Measurements from ENCODE around the gene NSUN6. TPM values are rescaled to one million over a fixed set of nuclear protein-coding genes. Genes with fewer than 3 reads are reported as not detected.
"Not testable (repeated sequence)": the region's sequence is repeated elsewhere in the genome, so short reads cannot be mapped to it uniquely, and the experiment has no call there.

NSUN6 gene
- total RNA-seq, 3 donors from 2014 or later: 11.8 to 28.4 (median 18.0) TPM

GRCh38 chr10:18571780-18572179, 79.6 kb downstream of the NSUN6 start:
- H3K9me3 ChIP-seq: peaks cover 0 to 3% of the 10 kb centered on the region in 2 donors
- H3K27ac ChIP-seq: no peak overlapping the region

GRCh38 chr10:18571076-18571475, 80.3 kb downstream of the NSUN6 start:
- Histone ChIP-seq H3K9me3 (peaks cover 0 to 8% of the 10 kb centered on the region in 2 donors), H3K4me1 (no peaks in the 10 kb centered on the region), H3K27ac (no peak overlapping the region), H3K36me3 (no peaks in the 10 kb centered on the region), H3K27me3 (no peaks in the 10 kb centered on the region), H3K4me3 (no peak overlapping the region)
- DNase-seq (ENCODE audit: low spot score in 2 of 2): no peak
- TF ChIP-seq POLR2A (IDR thresholded peaks at IDR 0.05) (no peak), POLR2AphosphoS5 (IDR thresholded peaks at IDR 0.05) (no peak)
- TF ChIP-seq, protein P1, sequence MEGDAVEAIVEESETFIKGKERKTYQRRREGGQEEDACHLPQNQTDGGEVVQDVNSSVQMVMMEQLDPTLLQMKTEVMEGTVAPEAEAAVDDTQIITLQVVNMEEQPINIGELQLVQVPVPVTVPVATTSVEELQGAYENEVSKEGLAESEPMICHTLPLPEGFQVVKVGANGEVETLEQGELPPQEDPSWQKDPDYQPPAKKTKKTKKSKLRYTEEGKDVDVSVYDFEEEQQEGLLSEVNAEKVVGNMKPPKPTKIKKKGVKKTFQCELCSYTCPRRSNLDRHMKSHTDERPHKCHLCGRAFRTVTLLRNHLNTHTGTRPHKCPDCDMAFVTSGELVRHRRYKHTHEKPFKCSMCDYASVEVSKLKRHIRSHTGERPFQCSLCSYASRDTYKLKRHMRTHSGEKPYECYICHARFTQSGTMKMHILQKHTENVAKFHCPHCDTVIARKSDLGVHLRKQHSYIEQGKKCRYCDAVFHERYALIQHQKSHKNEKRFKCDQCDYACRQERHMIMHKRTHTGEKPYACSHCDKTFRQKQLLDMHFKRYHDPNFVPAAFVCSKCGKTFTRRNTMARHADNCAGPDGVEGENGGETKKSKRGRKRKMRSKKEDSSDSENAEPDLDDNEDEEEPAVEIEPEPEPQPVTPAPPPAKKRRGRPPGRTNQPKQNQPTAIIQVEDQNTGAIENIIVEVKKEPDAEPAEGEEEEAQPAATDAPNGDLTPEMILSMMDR (IDR thresholded peaks at IDR 0.05): no peak
- intact Hi-C loops (cut with DNase I; ENCODE audit: low total_unique reads): no loop called here

More at GRCh38 chr10:18571780-18572179, 79.6 kb downstream of the NSUN6 start:
- Histone ChIP-seq H3K4me3 (no peak overlapping the region), H3K36me3 (no peaks in the 10 kb centered on the region), H3K27me3 (no peaks in the 10 kb centered on the region), H3K4me1 (no peaks in the 10 kb centered on the region)
- intact Hi-C loops (cut with DNase I; ENCODE audit: low total_unique reads): no loop called here
- no peak for DNase-seq (ENCODE audit: low spot score in 2 of 2)
- TF ChIP-seq, protein P1 (IDR thresholded peaks at IDR 0.05): no peak
- TF ChIP-seq POLR2AphosphoS5 (IDR thresholded peaks at IDR 0.05) (no peak), POLR2A (IDR thresholded peaks at IDR 0.05) (no peak)

DNA sequence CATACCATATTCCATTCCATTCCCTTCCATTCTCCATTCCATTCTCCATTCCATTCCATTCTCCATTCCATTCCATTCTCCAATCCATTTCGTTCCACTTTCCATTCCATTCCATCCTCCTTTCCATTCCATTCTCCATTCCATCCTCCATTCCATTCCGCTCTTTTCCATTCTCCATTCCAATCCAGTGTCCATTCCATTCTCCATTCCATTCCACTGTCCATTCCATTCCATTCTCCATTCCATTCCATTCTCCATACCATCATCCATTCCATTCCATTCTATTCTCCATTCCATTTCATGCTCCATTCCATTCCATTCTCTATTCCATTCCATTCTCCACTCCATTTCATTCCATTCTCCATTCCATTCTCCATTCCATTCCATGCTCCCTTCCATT, 81.0 kb downstream of the NSUN6 start:
- H3K27ac ChIP-seq; DNase-seq (ENCODE audit: low spot score in 2 of 2); H3K4me3 ChIP-seq; H3K27me3 ChIP-seq; H3K9me3 ChIP-seq; H3K4me1 ChIP-seq; intact Hi-C loops (cut with DNase I; ENCODE audit: low total_unique reads); H3K36me3 ChIP-seq: not testable (repeated sequence)

GRCh38 chr10:18567343-18567856, 84.0 kb downstream of the NSUN6 start:
- H3K4me1 ChIP-seq: no peaks in the 10 kb centered on the region
- no peak overlapping the region for H3K4me3 ChIP-seq
- DNase-seq (ENCODE audit: low spot score in 2 of 2): no peak
- intact Hi-C loops (cut with DNase I; ENCODE audit: low total_unique reads): no loop called here
- TF ChIP-seq POLR2AphosphoS5 (IDR thresholded peaks at IDR 0.05): no peak
- no peak for TF ChIP-seq POLR2A (IDR thresholded peaks at IDR 0.05)
- TF ChIP-seq, protein P1 (IDR thresholded peaks at IDR 0.05): no peak
- H3K36me3 ChIP-seq: no peaks in the 10 kb centered on the region
- peaks cover 8 to 21% of the 10 kb centered on the region in 2 donors for H3K9me3 ChIP-seq
- H3K27ac ChIP-seq: no peak overlapping the region
- no peaks in the 10 kb centered on the region for H3K27me3 ChIP-seq

GRCh38 chr10:18566177-18566576, 85.2 kb downstream of the NSUN6 start:
- no peaks in the 10 kb centered on the region for H3K27me3 ChIP-seq
- intact Hi-C loops (cut with DNase I; ENCODE audit: low total_unique reads): no loop called here
- H3K4me1 ChIP-seq: no peaks in the 10 kb centered on the region
- no peak overlapping the region for H3K4me3 ChIP-seq
- no peak overlapping the region for H3K27ac ChIP-seq
- DNase-seq (ENCODE audit: low spot score in 2 of 2): no peak
- TF ChIP-seq, protein P1 (IDR thresholded peaks at IDR 0.05): no peak
- TF ChIP-seq POLR2AphosphoS5 (IDR thresholded peaks at IDR 0.05): no peak
- no peak for TF ChIP-seq POLR2A (IDR thresholded peaks at IDR 0.05)
- no peaks in the 10 kb centered on the region for H3K36me3 ChIP-seq
- peaks cover 13 to 21% of the 10 kb centered on the region in 2 donors for H3K9me3 ChIP-seq

DNA sequence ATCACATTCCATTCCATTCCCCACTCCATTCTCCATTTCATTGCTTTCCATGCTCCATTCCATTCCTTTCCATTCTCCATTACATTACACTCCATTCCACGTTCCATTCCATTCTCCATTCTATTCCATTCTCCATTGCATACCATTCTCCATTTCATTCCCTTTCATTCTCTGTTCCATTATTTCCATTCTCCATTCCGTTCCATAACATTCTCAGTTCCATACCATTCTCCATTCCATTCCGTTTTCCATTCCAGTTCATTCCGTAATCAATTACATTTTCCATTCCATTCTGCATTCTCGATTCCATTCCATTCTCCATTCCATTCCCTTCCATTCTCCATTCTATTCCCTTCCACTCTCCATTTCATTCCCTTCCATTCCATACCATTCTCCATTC, 86.4 kb downstream of the NSUN6 start:
- Histone ChIP-seq H3K27ac (no peak overlapping the region), H3K4me1 (no peaks in the 10 kb centered on the region), H3K9me3 (peaks cover 13 to 21% of the 10 kb centered on the region in 2 donors), H3K4me3 (no peak overlapping the region), H3K36me3 (no peaks in the 10 kb centered on the region), H3K27me3 (no peaks in the 10 kb centered on the region)
- intact Hi-C loops (cut with DNase I; ENCODE audit: low total_unique reads): no loop called here
- TF ChIP-seq POLR2AphosphoS5 (IDR thresholded peaks at IDR 0.05): no peak
- TF ChIP-seq, protein P1 (IDR thresholded peaks at IDR 0.05): no peak
- TF ChIP-seq POLR2A (IDR thresholded peaks at IDR 0.05): no peak
- no peak for DNase-seq (ENCODE audit: low spot score in 2 of 2)
